ENCODE results near the gene TPCN2. TPM values are rescaled to one million over a fixed set of nuclear protein-coding genes. Genes with fewer than 3 reads are reported as not detected.
"Not testable (repeated sequence)": the region's sequence is repeated elsewhere in the genome, so short reads cannot be mapped to it uniquely, and the experiment has no call there.

TPCN2 gene
- total RNA-seq, 1 experiment from 2014 or later, result 15.2 TPM

DNA sequence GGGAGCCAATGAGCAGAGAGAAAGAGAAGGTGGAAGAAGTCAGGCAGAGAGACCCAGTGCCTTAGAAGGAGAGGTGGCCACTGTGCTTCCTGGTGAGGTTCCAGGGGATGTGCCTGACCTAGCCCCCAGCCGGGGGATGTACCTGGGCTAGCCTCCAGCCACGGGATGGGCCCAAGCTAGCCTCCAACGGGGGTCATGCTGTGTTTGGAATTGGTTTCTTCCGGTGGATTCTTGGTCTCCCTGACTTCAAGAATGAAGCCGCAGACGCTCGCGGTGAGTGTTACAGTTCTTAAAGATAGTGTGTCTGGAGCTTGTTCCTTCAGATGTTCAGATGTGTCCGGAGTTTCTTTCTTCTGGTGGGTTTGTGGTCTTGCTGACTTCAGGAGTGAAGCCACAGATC, 100.1 kb downstream of the TPCN2 start:
- no peaks in the 10 kb centered on the region for H3K9me2 ChIP-seq (ENCODE audit: insufficient read depth)
- H3K9me3 ChIP-seq (ENCODE audit: control insufficient read depth in 1 of 2, insufficient read depth in 1 of 2, low read depth in 1 of 2, low read length in 2 of 2), result peaks cover 6 to 12% of the 10 kb centered on the region in 2 experiments; a peak in 3 of 4 replicates
- intact Hi-C loops (cut with micrococcal nuclease), result no loop called here
- POLR2A ChIA-PET, result no interaction called here
- no peak overlapping the region for H2AFZ ChIP-seq (ENCODE audit: low read depth, low read length, poor library complexity, severe bottlenecking)
- H3K79me2 ChIP-seq (ENCODE audit: insufficient read depth, low read length), result no peaks in the 10 kb centered on the region
- no peaks in the 10 kb centered on the region for H4K20me1 ChIP-seq (ENCODE audit: insufficient read depth)
- H3K9ac ChIP-seq (ENCODE audit: low read length), result no peak overlapping the region
- BruUV-seq (replicated peaks), result no TSS peak
- H3K4me3 ChIP-seq (replicated peaks in 1 of 2; ENCODE audit: low read depth in 1 of 2, low read length in 2 of 2), result no peak overlapping the region
- RAD21 ChIA-PET (ENCODE audit: low non-redundant PET in 1 of 2, low total read pairs in 2 of 2, uncharacterized antibody in 2 of 2, unreplicated experiment in 2 of 2), result no interaction called here
- DNase-seq (ENCODE audit: low read depth, low spot score), result no peak
- TF ChIP-seq ZNF274 (IDR thresholded peaks at IDR 0.05; ENCODE audit: low read depth, low read length) (no peak), EZH2phosphoT487 (IDR thresholded peaks at IDR 0.05; ENCODE audit: borderline replicate concordance) (no peak), POLR2A (IDR thresholded peaks at IDR 0.05; ENCODE audit: borderline replicate concordance, extremely low read depth, insufficient read depth, insufficient read length) (no peak), FOSL1 (IDR thresholded peaks at IDR 0.05; ENCODE audit: low read depth) (no peak), SRF (IDR thresholded peaks at IDR 0.05; ENCODE audit: low read depth) (no peak), RAD21 (IDR thresholded peaks at IDR 0.05; ENCODE audit: low read depth) (no peak), SP1 (IDR thresholded peaks at IDR 0.05; ENCODE audit: low read depth) (no peak), CBX3 (IDR thresholded peaks at IDR 0.05; ENCODE audit: low read depth) (no peak), ELF1 (IDR thresholded peaks at IDR 0.05; ENCODE audit: borderline replicate concordance, low read depth) (no peak), TCF7L2 (IDR thresholded peaks at IDR 0.05; ENCODE audit: borderline replicate concordance, extremely low read depth, insufficient read depth, insufficient read length) (no peak), EZH2 (IDR thresholded peaks at IDR 0.05) (no peak), ZFX (IDR thresholded peaks at IDR 0.05) (no peak), JUND (IDR thresholded peaks at IDR 0.05) (no peak)
- TF ChIP-seq, protein P1, sequence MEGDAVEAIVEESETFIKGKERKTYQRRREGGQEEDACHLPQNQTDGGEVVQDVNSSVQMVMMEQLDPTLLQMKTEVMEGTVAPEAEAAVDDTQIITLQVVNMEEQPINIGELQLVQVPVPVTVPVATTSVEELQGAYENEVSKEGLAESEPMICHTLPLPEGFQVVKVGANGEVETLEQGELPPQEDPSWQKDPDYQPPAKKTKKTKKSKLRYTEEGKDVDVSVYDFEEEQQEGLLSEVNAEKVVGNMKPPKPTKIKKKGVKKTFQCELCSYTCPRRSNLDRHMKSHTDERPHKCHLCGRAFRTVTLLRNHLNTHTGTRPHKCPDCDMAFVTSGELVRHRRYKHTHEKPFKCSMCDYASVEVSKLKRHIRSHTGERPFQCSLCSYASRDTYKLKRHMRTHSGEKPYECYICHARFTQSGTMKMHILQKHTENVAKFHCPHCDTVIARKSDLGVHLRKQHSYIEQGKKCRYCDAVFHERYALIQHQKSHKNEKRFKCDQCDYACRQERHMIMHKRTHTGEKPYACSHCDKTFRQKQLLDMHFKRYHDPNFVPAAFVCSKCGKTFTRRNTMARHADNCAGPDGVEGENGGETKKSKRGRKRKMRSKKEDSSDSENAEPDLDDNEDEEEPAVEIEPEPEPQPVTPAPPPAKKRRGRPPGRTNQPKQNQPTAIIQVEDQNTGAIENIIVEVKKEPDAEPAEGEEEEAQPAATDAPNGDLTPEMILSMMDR (IDR thresholded peaks at IDR 0.05 in 2 of 3, conservative IDR thresholded peaks at IDR 0.05 in 1 of 3; ENCODE audit: borderline replicate concordance in 1 of 3, insufficient read depth in 1 of 3, low read depth in 2 of 3, low read length in 2 of 3), result no peak
- TF ChIP-seq, protein P2, sequence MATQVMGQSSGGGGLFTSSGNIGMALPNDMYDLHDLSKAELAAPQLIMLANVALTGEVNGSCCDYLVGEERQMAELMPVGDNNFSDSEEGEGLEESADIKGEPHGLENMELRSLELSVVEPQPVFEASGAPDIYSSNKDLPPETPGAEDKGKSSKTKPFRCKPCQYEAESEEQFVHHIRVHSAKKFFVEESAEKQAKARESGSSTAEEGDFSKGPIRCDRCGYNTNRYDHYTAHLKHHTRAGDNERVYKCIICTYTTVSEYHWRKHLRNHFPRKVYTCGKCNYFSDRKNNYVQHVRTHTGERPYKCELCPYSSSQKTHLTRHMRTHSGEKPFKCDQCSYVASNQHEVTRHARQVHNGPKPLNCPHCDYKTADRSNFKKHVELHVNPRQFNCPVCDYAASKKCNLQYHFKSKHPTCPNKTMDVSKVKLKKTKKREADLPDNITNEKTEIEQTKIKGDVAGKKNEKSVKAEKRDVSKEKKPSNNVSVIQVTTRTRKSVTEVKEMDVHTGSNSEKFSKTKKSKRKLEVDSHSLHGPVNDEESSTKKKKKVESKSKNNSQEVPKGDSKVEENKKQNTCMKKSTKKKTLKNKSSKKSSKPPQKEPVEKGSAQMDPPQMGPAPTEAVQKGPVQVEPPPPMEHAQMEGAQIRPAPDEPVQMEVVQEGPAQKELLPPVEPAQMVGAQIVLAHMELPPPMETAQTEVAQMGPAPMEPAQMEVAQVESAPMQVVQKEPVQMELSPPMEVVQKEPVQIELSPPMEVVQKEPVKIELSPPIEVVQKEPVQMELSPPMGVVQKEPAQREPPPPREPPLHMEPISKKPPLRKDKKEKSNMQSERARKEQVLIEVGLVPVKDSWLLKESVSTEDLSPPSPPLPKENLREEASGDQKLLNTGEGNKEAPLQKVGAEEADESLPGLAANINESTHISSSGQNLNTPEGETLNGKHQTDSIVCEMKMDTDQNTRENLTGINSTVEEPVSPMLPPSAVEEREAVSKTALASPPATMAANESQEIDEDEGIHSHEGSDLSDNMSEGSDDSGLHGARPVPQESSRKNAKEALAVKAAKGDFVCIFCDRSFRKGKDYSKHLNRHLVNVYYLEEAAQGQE (IDR thresholded peaks at IDR 0.05; ENCODE audit: low read depth), result no peak
- TF ChIP-seq, protein P3, sequence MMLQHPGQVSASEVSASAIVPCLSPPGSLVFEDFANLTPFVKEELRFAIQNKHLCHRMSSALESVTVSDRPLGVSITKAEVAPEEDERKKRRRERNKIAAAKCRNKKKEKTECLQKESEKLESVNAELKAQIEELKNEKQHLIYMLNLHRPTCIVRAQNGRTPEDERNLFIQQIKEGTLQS (IDR thresholded peaks at IDR 0.05), result no peak
- TF ChIP-seq, protein P4, sequence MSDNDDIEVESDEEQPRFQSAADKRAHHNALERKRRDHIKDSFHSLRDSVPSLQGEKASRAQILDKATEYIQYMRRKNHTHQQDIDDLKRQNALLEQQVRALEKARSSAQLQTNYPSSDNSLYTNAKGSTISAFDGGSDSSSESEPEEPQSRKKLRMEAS (IDR thresholded peaks at IDR 0.05), result no peak
- CTCF ChIA-PET, result no interaction called here
- no peaks in the 10 kb centered on the region for H3K27me3 ChIP-seq (ENCODE audit: insufficient read depth, low read length)
- no peaks in the 10 kb centered on the region for H3K36me3 ChIP-seq (ENCODE audit: control insufficient read depth in 1 of 2, insufficient read depth in 2 of 2, low read length in 2 of 2)
- ATAC-seq, result no peak
- H3K4me1 ChIP-seq (ENCODE audit: control insufficient read depth in 1 of 2, insufficient read depth in 2 of 2, low read length in 2 of 2), result no peaks in the 10 kb centered on the region
- H3K27ac ChIP-seq (ENCODE audit: low read depth, low read length), result no peak overlapping the region
- H3K4me2 ChIP-seq (ENCODE audit: low read length), result no peak overlapping the region

DNA sequence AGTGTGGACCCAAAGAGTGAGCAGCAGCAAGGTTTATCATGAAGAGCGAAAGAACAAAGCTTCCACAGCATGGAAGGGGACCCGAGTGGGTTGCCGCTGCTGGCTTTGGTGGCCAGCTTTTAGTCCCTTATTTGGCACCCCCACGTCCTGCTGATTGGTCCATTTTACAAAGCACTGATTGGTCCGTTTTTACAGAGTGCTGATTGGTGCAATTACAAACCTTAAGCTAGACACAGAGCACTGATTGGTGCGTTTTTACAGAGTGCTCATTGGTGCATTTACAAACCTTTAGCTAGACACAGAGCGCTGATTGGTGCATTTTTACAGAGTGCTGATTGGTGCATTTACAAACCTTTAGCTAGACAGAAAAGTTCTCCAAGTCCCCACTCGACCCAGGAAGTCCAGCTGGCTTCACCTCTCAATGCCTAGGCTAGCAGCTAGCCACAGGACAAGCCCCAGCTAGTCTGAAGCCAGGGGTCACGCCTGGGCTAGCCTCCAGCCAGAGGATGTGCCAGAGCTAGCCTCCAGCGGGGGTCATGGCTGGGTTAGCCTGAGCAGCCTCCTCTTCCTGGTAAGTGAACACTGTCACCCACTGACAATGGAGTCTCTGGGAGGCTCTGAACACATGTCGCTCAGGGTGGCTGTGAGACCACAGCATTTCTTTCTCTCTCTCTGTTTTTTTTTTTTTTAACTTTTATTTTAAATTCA, 100.8 kb downstream of the TPCN2 start:
- H3K79me2 ChIP-seq (ENCODE audit: insufficient read depth, low read length); ATAC-seq; POLR2A ChIA-PET; DNase-seq (ENCODE audit: low read depth, low spot score); H3K4me1 ChIP-seq (ENCODE audit: control insufficient read depth in 1 of 2, insufficient read depth in 2 of 2, low read length in 2 of 2); H4K20me1 ChIP-seq (ENCODE audit: insufficient read depth); H2AFZ ChIP-seq (ENCODE audit: low read depth, low read length, poor library complexity, severe bottlenecking); H3K4me2 ChIP-seq (ENCODE audit: low read length); H3K27me3 ChIP-seq (ENCODE audit: insufficient read depth, low read length); H3K9me2 ChIP-seq (ENCODE audit: insufficient read depth); intact Hi-C loops (cut with micrococcal nuclease); RAD21 ChIA-PET (ENCODE audit: low non-redundant PET in 1 of 2, low total read pairs in 2 of 2, uncharacterized antibody in 2 of 2, unreplicated experiment in 2 of 2); H3K27ac ChIP-seq (ENCODE audit: low read depth, low read length); H3K9ac ChIP-seq (ENCODE audit: low read length); H3K36me3 ChIP-seq (ENCODE audit: control insufficient read depth in 1 of 2, insufficient read depth in 2 of 2, low read length in 2 of 2); H3K4me3 ChIP-seq (replicated peaks in 1 of 2; ENCODE audit: low read depth in 1 of 2, low read length in 2 of 2); BruUV-seq (replicated peaks): not testable (repeated sequence)
- CTCF ChIA-PET, result interaction anchor here (1.9 kb wide), 1 partner anchor 18 kb away, joined by 4 read pairs; no protein-coding TSS in a partner anchor
- H3K9me3 ChIP-seq (ENCODE audit: control insufficient read depth in 1 of 2, insufficient read depth in 1 of 2, low read depth in 1 of 2, low read length in 2 of 2), result peaks cover 6 to 12% of the 10 kb centered on the region in 2 experiments; a peak in 3 of 4 replicates
